Endothelial cell of umbilical vein (primary cell): ENCODE measurements around the gene XYLT1. TPM values are rescaled to one million over a fixed set of nuclear protein-coding genes. Genes with fewer than 3 reads are reported as not detected.

Experiments used
- BruUV-seq: library from RNA; stranded (reverse); fragments of 400-500 nt; replicated peaks from 2 replicates; lab custom pipeline; 2021; lab: Mats Ljungman, UMichigan
- CTCF ChIA-PET: fragments of 300-600, 350-600 bp; sonication (Branson Sonifier 250); formaldehyde crosslinking; loops from one replicate; lab custom pipeline; 2021; ENCODE audit warnings: antibody characterized with exemption, inconsistent platforms; lab: Charles Lee
- POLR2A ChIA-PET: fragments of 300-600, 350-600 bp; sonication (Branson Sonifier 250); formaldehyde crosslinking; loops from one replicate; lab custom pipeline; 2021; ENCODE audit warnings: antibody characterized with exemption, inconsistent platforms; lab: Charles Lee
- DNase-seq: peaks from one replicate; pipeline ENCODE4 v3.0.0-alpha.2; 2011; ENCODE audit warnings: low read depth, low spot score
- FAIRE-seq: peaks from 2 replicates; lab custom pipeline; 2011; peaks lifted over from hg19 to GRCh38; lab: Jason Lieb, UNC
- H2AFZ ChIP-seq: 2 replicates; pipeline ENCODE4 v1.6.0; 2012; ENCODE audit warnings: low read depth, low read length, control low read depth, inconsistent platforms
- H3K27ac ChIP-seq: 2 replicates; pipeline ENCODE4 v1.5.1; 2011; ENCODE audit warnings: low read depth, mild to moderate bottlenecking, control low read depth, low read length, moderate library complexity; ENCODE audit not compliant: insufficient read depth
- H3K27me3 ChIP-seq, 2 experiments: 2 replicates each; pipeline versions ENCODE4 v1.6.0 to v1.6.1; 2011; ENCODE audit warnings: low read length in 2 of 2, mixed read lengths in 1 of 2; ENCODE audit not compliant: control insufficient read depth in 2 of 2, insufficient read depth in 2 of 2
- H3K36me3 ChIP-seq, 2 experiments: 2 replicates in 1 of 2; 3 replicates in 1 of 2; pipeline ENCODE4 v1.5.1; 2011; ENCODE audit warnings: low read length in 2 of 2, mild to moderate bottlenecking in 1 of 2, moderate library complexity in 1 of 2; ENCODE audit not compliant: control insufficient read depth in 2 of 2, insufficient read depth in 2 of 2; ENCODE audit errors: extremely low read depth in 1 of 2
- H3K4me1 ChIP-seq: 3 replicates; pipeline ENCODE4 v1.5.1; 2011; ENCODE audit warnings: mild to moderate bottlenecking, low read length; ENCODE audit not compliant: control insufficient read depth, insufficient read depth; ENCODE audit errors: extremely low read depth
- H3K4me2 ChIP-seq: 2 replicates; pipeline ENCODE4 v1.6.1; 2011; ENCODE audit warnings: low read length, control low read depth, mixed read lengths; ENCODE audit not compliant: insufficient read depth
- H3K4me3 ChIP-seq, 3 experiments: fragments of 200-600 bp in 1 of 3; sonication (generic), shearing (Covaris generic) in 1 of 3; replicated peaks in 1 of 3; 2 replicates each; pipeline ENCODE4 v1.5.1; 2011 to 2016; ENCODE audit warnings: control low read depth in 3 of 3, low read length in 3 of 3, mild to moderate bottlenecking in 2 of 3, inconsistent platforms in 1 of 3, low read depth in 1 of 3, moderate library complexity in 1 of 3; ENCODE audit not compliant: insufficient read depth in 1 of 3
- H3K79me2 ChIP-seq: 2 replicates; pipeline ENCODE4 v1.6.0; 2012; ENCODE audit warnings: low read length, inconsistent platforms; ENCODE audit not compliant: control insufficient read depth, insufficient read depth
- H3K9ac ChIP-seq: replicated peaks from 2 replicates; pipeline ENCODE3; 2011; ENCODE audit warnings: low read length, control low read depth; ENCODE audit not compliant: insufficient read depth; ENCODE audit errors: extremely low read depth
- H3K9me1 ChIP-seq: replicated peaks from 3 replicates; pipeline ENCODE4 v1.6.0; 2011; ENCODE audit warnings: mild to moderate bottlenecking, low read length; ENCODE audit not compliant: control insufficient read depth, insufficient read depth; ENCODE audit errors: extremely low read depth
- H3K9me3 ChIP-seq: replicated peaks from 2 replicates; pipeline ENCODE4 v1.5.1; 2012; ENCODE audit warnings: low read length, inconsistent platforms; ENCODE audit not compliant: control insufficient read depth, insufficient read depth
- H4K20me1 ChIP-seq: replicated peaks from 2 replicates; pipeline ENCODE3; 2011; ENCODE audit warnings: mild to moderate bottlenecking, low read length; ENCODE audit not compliant: control insufficient read depth, insufficient read depth; ENCODE audit errors: extremely low read depth
- EZH2 ChIP-seq: IDR thresholded peaks from 2 replicates; pipeline ENCODE4 v1.6.1; 2012; ENCODE audit warnings: borderline replicate concordance, low read depth, mild to moderate bottlenecking, moderate library complexity, low read length, inconsistent platforms; ENCODE audit not compliant: severe bottlenecking
- FOS ChIP-seq: IDR thresholded peaks from 2 replicates; pipeline ENCODE4 v1.6.1; 2011; ENCODE audit warnings: mild to moderate bottlenecking, low read length, moderate library complexity, borderline replicate concordance; ENCODE audit not compliant: insufficient read depth
- GATA2 ChIP-seq: IDR thresholded peaks from 2 replicates; pipeline ENCODE4 v1.7.0; 2011; ENCODE audit warnings: low read depth, mild to moderate bottlenecking, moderate library complexity, mixed read lengths, low read length; ENCODE audit not compliant: insufficient read length, insufficient read depth
- JUN ChIP-seq: IDR thresholded peaks from 2 replicates; pipeline ENCODE4 v1.6.1; 2011; ENCODE audit warnings: borderline replicate concordance, low read depth; ENCODE audit not compliant: insufficient read length, insufficient read depth
- MYC ChIP-seq: IDR thresholded peaks from one replicate; pipeline ENCODE4 v1.6.1; 2011; ENCODE audit warnings: mild to moderate bottlenecking, low read depth, low read length
- POLR2A ChIP-seq: IDR thresholded peaks from 2 replicates; pipeline ENCODE4 v1.6.1; 2012; ENCODE audit warnings: low read depth, mild to moderate bottlenecking, control low read depth, low read length
- POLR2AphosphoS5 ChIP-seq: IDR thresholded peaks from 2 replicates; pipeline ENCODE4 v1.6.1; 2012; ENCODE audit warnings: low read depth, mild to moderate bottlenecking, control low read depth, low read length, moderate library complexity; ENCODE audit not compliant: insufficient read depth
- dilution Hi-C: fragments of 300-500 bp; cut with MboI; formaldehyde crosslinking; loops from one replicate; pipeline ENCODE4 v1.15.0; 2019; ENCODE audit warnings: low sequenced_read_pairs; ENCODE audit not compliant: extremely low pct_ligation_motif_present
- intact Hi-C: fragments of 100-400 bp; cut with micrococcal nuclease; formaldehyde crosslinking; loops from one replicate; pipeline ENCODE4 v1.10.0; 2022
- polyA plus RNA-seq, 4 experiments: library from polyadenylated mRNA; depleted of rRNA in 3 of 4; stranded (reverse) in 3 of 4; unstranded in 1 of 4; fragments of >200 nt; gene quantifications; 2 replicates each; pipeline versions ENCODE4 v1.2.1 to v1.2.3, GENCODE V29; 2011 to 2012; ENCODE audit warnings: missing spikeins in 1 of 4
- total RNA-seq: library from RNA; stranded (reverse); gene quantifications from 2 replicates; pipeline ENCODE4 v1.2.3, GENCODE V29; 2021
- TF ChIP-seq, protein P1 (sequence below), 2 donors: IDR thresholded peaks; 1 replicate in 1 of 2; 2 replicates in 1 of 2; pipeline ENCODE4 v1.5.1; 2011; ENCODE audit warnings: low read length in 2 of 2, mild to moderate bottlenecking in 2 of 2, moderate library complexity in 2 of 2, control low read depth in 1 of 2, inconsistent platforms in 1 of 2, low read depth in 1 of 2; ENCODE audit not compliant: insufficient read depth in 1 of 2; ENCODE audit errors: extremely low read depth in 1 of 2
- TF ChIP-seq, protein P2 (sequence below): IDR thresholded peaks from 2 replicates; pipeline ENCODE4 v1.6.1; 2011; ENCODE audit not compliant: insufficient read depth, insufficient read length

Gene XYLT1
- total and polyA plus RNA-seq, 2 donors (not counting 3 experiments of a cell fraction or from before 2014, with no cell fraction given): 0.63 to 2.9 TPM

DNA sequence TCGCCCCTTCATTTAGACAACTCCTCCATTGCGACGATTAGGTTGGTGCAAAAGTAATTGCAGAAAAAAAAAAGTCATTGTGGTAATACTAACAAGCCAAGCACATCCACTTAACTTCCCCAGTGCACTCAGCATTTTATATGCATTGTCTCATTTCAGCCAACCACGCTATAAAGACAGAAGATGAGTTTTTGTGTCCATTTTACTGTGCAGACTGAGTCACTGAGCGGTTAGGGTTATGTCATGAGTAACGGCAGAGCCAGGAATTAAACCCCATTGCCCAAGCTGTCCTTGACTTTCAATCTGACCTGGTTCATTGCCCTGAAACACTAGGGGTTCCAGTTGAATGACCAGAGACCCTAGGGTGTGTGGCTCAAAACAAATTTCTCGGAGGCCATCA lies 218.7 kb downstream of the XYLT1 start:
- TF ChIP-seq POLR2AphosphoS5: no peak
- TF ChIP-seq FOS: no peak
- TF ChIP-seq JUN: no peak
- no peak for TF ChIP-seq EZH2
- TF ChIP-seq POLR2A: no peak
- no peak for TF ChIP-seq GATA2
- TF ChIP-seq MYC: no peak
- TF ChIP-seq, protein P1, sequence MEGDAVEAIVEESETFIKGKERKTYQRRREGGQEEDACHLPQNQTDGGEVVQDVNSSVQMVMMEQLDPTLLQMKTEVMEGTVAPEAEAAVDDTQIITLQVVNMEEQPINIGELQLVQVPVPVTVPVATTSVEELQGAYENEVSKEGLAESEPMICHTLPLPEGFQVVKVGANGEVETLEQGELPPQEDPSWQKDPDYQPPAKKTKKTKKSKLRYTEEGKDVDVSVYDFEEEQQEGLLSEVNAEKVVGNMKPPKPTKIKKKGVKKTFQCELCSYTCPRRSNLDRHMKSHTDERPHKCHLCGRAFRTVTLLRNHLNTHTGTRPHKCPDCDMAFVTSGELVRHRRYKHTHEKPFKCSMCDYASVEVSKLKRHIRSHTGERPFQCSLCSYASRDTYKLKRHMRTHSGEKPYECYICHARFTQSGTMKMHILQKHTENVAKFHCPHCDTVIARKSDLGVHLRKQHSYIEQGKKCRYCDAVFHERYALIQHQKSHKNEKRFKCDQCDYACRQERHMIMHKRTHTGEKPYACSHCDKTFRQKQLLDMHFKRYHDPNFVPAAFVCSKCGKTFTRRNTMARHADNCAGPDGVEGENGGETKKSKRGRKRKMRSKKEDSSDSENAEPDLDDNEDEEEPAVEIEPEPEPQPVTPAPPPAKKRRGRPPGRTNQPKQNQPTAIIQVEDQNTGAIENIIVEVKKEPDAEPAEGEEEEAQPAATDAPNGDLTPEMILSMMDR (IDR thresholded peaks at IDR 0.05; ENCODE audit: extremely low read depth in 1 of 2, insufficient read depth in 1 of 2, low read depth in 1 of 2, low read length in 2 of 2): no peak
- TF ChIP-seq, protein P2, sequence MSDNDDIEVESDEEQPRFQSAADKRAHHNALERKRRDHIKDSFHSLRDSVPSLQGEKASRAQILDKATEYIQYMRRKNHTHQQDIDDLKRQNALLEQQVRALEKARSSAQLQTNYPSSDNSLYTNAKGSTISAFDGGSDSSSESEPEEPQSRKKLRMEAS: no peak
- Histone ChIP-seq H2AFZ (no peak overlapping the region), H3K9ac (no peak overlapping the region), H3K27me3 (no peaks in the 10 kb centered on the region), H3K4me2 (no peak overlapping the region), H3K79me2 (no peaks in the 10 kb centered on the region), H3K36me3 (no peaks in the 10 kb centered on the region), H3K4me3 (no peak overlapping the region), H3K9me1 (no peaks in the 10 kb centered on the region), H3K4me1 (no peaks in the 10 kb centered on the region), H3K9me3 (peaks cover 3% of the 10 kb centered on the region), H3K27ac (no peak overlapping the region), H4K20me1 (no peaks in the 10 kb centered on the region)
- dilution Hi-C loops: no loop called here
- no peak for DNase-seq
- BruUV-seq: no TSS peak
- ChIA-PET CTCF (no interaction called here), POLR2A (no interaction called here)
- intact Hi-C loops: no loop called here
- no peak for FAIRE-seq
